Caco-2 (cell line): ENCODE results near the gene ADH1C. TPM values are rescaled to one million over a fixed set of nuclear protein-coding genes. Genes with fewer than 3 reads are reported as not detected.
"Not testable (repeated sequence)": the region's sequence is repeated elsewhere in the genome, so short reads cannot be mapped to it uniquely, and the experiment has no call there.

Experiments
- BruUV-seq: library from RNA; stranded (reverse); fragments of 400-500 nt; replicated peaks from 2 replicates; lab custom pipeline; 2021; lab: Mats Ljungman, UMichigan
- CTCF ChIA-PET: fragments of 300-600 bp; sonication (Branson Sonifier 250); formaldehyde crosslinking; loops from one replicate; lab custom pipeline; 2022; ENCODE audit warnings: antibody characterized with exemption; lab: Charles Lee
- POLR2A ChIA-PET: fragments of 300-600 bp; sonication (Branson Sonifier 250); formaldehyde crosslinking; loops from one replicate; lab custom pipeline; 2022; ENCODE audit warnings: antibody characterized with exemption; lab: Charles Lee
- DNase-seq, 2 experiments: peaks; one replicate each; pipeline versions ENCODE4 v3.0.0 to v3.0.0-alpha.2; 2020 to 2022
- H3K27me3 ChIP-seq: replicated peaks from 2 replicates; pipeline ENCODE4 v1.6.0; 2011; ENCODE audit warnings: low read length; ENCODE audit not compliant: control insufficient read depth, insufficient read depth
- H3K36me3 ChIP-seq: 2 replicates; pipeline ENCODE4 v1.5.1; 2011; ENCODE audit warnings: low read length; ENCODE audit not compliant: control insufficient read depth, insufficient read depth
- H3K4me1 ChIP-seq: fragments of 250-450 bp; sonication (Bioruptor Pico); 2 replicates; pipeline ENCODE4 v1.5.1; 2020; ENCODE audit warnings: mild to moderate bottlenecking
- H3K4me3 ChIP-seq: 2 replicates; pipeline ENCODE4 v1.5.1; 2011; ENCODE audit warnings: low read depth, mild to moderate bottlenecking, control low read depth, low read length
- H3K9me3 ChIP-seq: fragments of 250-450 bp; sonication (Bioruptor Pico); 2 replicates; pipeline ENCODE4 v1.5.1; 2020; ENCODE audit warnings: mild to moderate bottlenecking, moderate library complexity
- H3K27ac Mint-ChIP-seq: one replicate; pipeline ENCODE4 v1.8.0; 2022; ENCODE audit warnings: mixed read lengths; ENCODE audit not compliant: unreplicated experiment
- H3K27me3 Mint-ChIP-seq: one replicate; pipeline ENCODE4 v1.8.0; 2022; ENCODE audit warnings: mixed read lengths; ENCODE audit not compliant: insufficient read depth, unreplicated experiment
- H3K36me3 Mint-ChIP-seq: one replicate; pipeline ENCODE4 v1.8.0; 2022; ENCODE audit warnings: mild to moderate bottlenecking, mixed read lengths; ENCODE audit not compliant: insufficient read depth, unreplicated experiment
- H3K4me1 Mint-ChIP-seq: one replicate; pipeline ENCODE4 v1.8.0; 2022; ENCODE audit warnings: low read depth, mixed read lengths; ENCODE audit not compliant: unreplicated experiment
- H3K4me3 Mint-ChIP-seq: one replicate; pipeline ENCODE4 v1.8.0; 2022; ENCODE audit warnings: mild to moderate bottlenecking, moderate library complexity, mixed read lengths; ENCODE audit not compliant: unreplicated experiment
- H3K9me3 Mint-ChIP-seq: one replicate; pipeline ENCODE4 v1.8.0; 2022; ENCODE audit warnings: mixed read lengths; ENCODE audit not compliant: unreplicated experiment
- intact Hi-C: fragments of 100-400 bp; cut with micrococcal nuclease; formaldehyde crosslinking; loops from one replicate; pipeline ENCODE4 v1.10.0; 2022; ENCODE audit not compliant: unreplicated experiment
- total RNA-seq: library from RNA; stranded (reverse); gene quantifications from 2 replicates; pipeline ENCODE4 v1.2.3, GENCODE V29; 2022
- TF ChIP-seq, protein P1 (sequence below), 2 experiments: fragments of 200-600 bp in 1 of 2; IDR thresholded peaks; 1 replicate in 1 of 2; 2 replicates in 1 of 2; pipeline versions ENCODE4 v1.5.1 to v1.8.0; 2011 to 2022; ENCODE audit warnings: antibody characterized with exemption in 1 of 2, control low read depth in 1 of 2, inconsistent platforms in 1 of 2, low read depth in 1 of 2, low read length in 1 of 2, mild to moderate bottlenecking in 1 of 2, moderate library complexity in 1 of 2; ENCODE audit not compliant: insufficient read depth in 1 of 2, severe bottlenecking in 1 of 2, unreplicated experiment in 1 of 2

The ADH1C gene
- total RNA-seq, 1 experiment from 2014 or later = 0.23 TPM

DNA sequence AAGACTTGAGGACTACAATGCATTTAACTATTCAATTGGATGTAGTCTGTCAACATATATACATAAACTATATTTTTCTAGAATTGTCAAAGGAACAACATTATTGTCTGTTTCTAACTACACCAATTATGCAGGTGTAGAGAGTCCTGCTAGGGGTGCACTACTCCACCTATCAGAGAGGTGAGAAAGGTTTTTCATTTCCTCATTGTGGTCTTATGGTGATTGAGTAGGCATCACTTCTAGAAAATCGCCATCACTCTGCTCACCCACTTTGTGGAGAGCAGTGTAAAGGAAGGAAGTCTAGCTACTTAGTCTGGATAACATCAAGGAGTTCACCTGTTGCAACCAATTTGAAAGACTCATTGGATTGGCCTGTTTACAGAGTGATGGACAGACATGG is 4.4 kb upstream of the ADH1C start:
- ChIA-PET CTCF (no interaction called here), POLR2A (no interaction called here)
- Mint-ChIP-seq H3K4me3 (no peak overlapping the region), H3K27me3 (no peaks in the 10 kb centered on the region), H3K9me3 (peaks cover 10% of the 10 kb centered on the region), H3K27ac (no peak overlapping the region), H3K4me1 (no peaks in the 10 kb centered on the region), H3K36me3 (no peaks in the 10 kb centered on the region)
- H3K27me3 ChIP-seq = no peaks in the 10 kb centered on the region
- H3K4me1 ChIP-seq = no peaks in the 10 kb centered on the region
- no peaks in the 10 kb centered on the region for H3K36me3 ChIP-seq
- DNase-seq = no peak
- H3K9me3 ChIP-seq = no peaks in the 10 kb centered on the region; the same call in 1 of the 2 replicates
- no TSS peak for BruUV-seq
- H3K4me3 ChIP-seq = no peak overlapping the region
- TF ChIP-seq, protein P1, sequence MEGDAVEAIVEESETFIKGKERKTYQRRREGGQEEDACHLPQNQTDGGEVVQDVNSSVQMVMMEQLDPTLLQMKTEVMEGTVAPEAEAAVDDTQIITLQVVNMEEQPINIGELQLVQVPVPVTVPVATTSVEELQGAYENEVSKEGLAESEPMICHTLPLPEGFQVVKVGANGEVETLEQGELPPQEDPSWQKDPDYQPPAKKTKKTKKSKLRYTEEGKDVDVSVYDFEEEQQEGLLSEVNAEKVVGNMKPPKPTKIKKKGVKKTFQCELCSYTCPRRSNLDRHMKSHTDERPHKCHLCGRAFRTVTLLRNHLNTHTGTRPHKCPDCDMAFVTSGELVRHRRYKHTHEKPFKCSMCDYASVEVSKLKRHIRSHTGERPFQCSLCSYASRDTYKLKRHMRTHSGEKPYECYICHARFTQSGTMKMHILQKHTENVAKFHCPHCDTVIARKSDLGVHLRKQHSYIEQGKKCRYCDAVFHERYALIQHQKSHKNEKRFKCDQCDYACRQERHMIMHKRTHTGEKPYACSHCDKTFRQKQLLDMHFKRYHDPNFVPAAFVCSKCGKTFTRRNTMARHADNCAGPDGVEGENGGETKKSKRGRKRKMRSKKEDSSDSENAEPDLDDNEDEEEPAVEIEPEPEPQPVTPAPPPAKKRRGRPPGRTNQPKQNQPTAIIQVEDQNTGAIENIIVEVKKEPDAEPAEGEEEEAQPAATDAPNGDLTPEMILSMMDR (IDR thresholded peaks at IDR 0.05; ENCODE audit: insufficient read depth in 1 of 2, low read depth in 1 of 2, low read length in 1 of 2, severe bottlenecking in 1 of 2, unreplicated experiment in 1 of 2) = no peak
- intact Hi-C loops = no loop called here

DNA sequence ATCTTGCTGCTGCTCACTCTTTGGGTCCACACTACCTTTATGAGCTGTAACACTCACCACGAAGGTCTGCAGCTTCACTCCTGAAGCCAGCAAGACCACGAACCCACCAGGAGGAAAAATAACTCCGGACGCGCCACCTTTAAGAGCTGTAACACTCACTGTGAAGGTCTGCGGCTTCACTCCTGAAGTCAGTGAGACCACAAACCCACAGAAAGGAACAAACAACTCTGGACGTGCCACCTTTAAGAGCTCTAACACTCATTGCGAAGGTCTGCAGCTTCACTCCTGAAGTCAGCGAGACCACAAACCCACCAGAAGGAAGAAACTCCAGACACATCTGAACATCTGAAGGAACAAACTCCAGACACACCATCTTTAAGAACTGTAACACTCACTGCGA is 3.6 kb upstream of the ADH1C start:
- H3K36me3 ChIP-seq, H3K9me3 Mint-ChIP-seq, BruUV-seq, H3K36me3 Mint-ChIP-seq, H3K4me3 Mint-ChIP-seq, H3K4me1 Mint-ChIP-seq, H3K27me3 ChIP-seq, H3K4me3 ChIP-seq, H3K27me3 Mint-ChIP-seq, DNase-seq, H3K4me1 ChIP-seq, H3K27ac Mint-ChIP-seq, H3K9me3 ChIP-seq, POLR2A ChIA-PET, intact Hi-C loops: not testable (repeated sequence)
- CTCF ChIA-PET = interaction anchor here (0.5 kb wide), 1 partner anchor 301 kb away, joined by 4 read pairs; no protein-coding TSS in a partner anchor

DNA sequence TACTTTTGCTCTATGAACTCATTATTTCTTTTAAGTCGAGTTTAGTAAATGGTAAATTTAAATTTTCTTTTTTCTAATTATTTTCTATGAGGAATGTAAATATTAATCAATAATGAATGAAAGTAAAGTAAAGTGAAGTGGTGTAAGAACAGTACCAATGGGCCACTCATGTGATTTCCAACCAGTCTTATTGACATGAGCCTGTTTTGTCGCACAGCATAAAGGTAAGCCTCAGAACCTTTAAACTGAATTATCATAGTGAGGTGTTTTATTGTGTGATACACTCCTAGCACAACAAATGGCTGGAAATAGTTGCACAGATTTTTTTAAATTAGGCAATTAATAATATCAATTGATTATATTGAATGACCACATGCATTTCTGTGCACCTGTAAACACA is 1.1 kb downstream of the ADH1C start:
- Histone ChIP-seq H3K4me3 (no peak overlapping the region), H3K27me3 (no peaks in the 10 kb centered on the region), H3K36me3 (no peaks in the 10 kb centered on the region), H3K4me1 (no peaks in the 10 kb centered on the region), H3K9me3 (no peaks in the 10 kb centered on the region)
- POLR2A ChIA-PET = no interaction called here
- intact Hi-C loops = no loop called here
- DNase-seq = no peak
- Mint-ChIP-seq H3K27me3 (no peaks in the 10 kb centered on the region), H3K27ac (no peak overlapping the region), H3K4me3 (no peak overlapping the region), H3K9me3 (peaks cover 10% of the 10 kb centered on the region), H3K4me1 (no peaks in the 10 kb centered on the region), H3K36me3 (no peaks in the 10 kb centered on the region)
- BruUV-seq = no TSS peak
- TF ChIP-seq, protein P1 (IDR thresholded peaks at IDR 0.05; ENCODE audit: insufficient read depth in 1 of 2, low read depth in 1 of 2, low read length in 1 of 2, severe bottlenecking in 1 of 2, unreplicated experiment in 1 of 2) = no peak
- CTCF ChIA-PET = no interaction called here

DNA sequence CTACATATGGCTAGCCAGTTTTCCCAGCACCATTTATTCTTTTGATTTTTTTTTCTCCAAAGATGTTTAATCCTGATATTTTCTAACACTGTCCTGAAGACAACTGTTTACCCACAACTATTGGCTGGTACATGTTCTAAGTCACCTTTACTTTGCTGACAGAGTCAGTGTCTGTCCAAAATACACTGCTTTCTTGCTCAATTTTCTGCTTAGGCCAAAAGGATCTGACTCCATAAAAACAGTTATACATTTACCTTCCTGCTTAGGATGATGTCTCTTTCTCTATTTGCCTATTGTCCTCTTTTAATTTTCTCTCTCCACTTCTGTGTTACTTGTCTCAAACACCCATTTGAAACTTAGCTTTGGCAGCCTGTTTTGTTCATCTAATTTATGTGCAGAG is 3.2 kb downstream of the ADH1C start:
- no peak overlapping the region for H3K4me3 Mint-ChIP-seq
- no peak for DNase-seq
- peaks cover 7% of the 10 kb centered on the region for H3K9me3 Mint-ChIP-seq
- H3K36me3 Mint-ChIP-seq = no peaks in the 10 kb centered on the region
- CTCF ChIA-PET = no interaction called here
- intact Hi-C loops = no loop called here
- no peaks in the 10 kb centered on the region for H3K27me3 Mint-ChIP-seq
- BruUV-seq = no TSS peak
- no peaks in the 10 kb centered on the region for H3K9me3 ChIP-seq
- H3K4me1 Mint-ChIP-seq = no peaks in the 10 kb centered on the region
- TF ChIP-seq, protein P1 (IDR thresholded peaks at IDR 0.05; ENCODE audit: insufficient read depth in 1 of 2, low read depth in 1 of 2, low read length in 1 of 2, severe bottlenecking in 1 of 2, unreplicated experiment in 1 of 2) = no peak
- H3K27ac Mint-ChIP-seq = no peak overlapping the region
- POLR2A ChIA-PET = no interaction called here
- H3K4me1 ChIP-seq = no peaks in the 10 kb centered on the region
- no peaks in the 10 kb centered on the region for H3K27me3 ChIP-seq
- H3K4me3 ChIP-seq = no peak overlapping the region
- no peaks in the 10 kb centered on the region for H3K36me3 ChIP-seq

DNA sequence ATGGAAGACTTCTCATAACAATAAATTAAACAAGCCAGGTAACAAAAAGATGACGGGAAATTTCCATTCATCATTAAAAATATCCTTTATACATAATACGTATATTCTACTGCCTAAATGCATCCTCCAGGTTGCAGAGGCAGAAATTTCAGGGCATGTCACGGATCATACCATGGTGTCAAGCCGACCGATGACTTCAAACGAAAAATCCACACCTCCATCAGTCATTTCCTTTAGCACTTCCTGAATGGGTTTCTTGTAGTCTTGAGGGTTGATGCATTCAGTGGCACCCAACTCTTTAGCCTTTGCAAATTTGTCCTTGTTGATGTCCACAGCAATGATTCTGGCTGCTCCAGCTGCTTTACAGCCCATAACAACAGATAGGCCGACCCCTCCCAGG is 9.9 kb downstream of the ADH1C start:
- H3K4me1 ChIP-seq, POLR2A ChIA-PET, H3K4me3 ChIP-seq, H3K27ac Mint-ChIP-seq, H3K4me3 Mint-ChIP-seq, intact Hi-C loops, H3K27me3 ChIP-seq, H3K9me3 Mint-ChIP-seq, CTCF ChIA-PET, H3K27me3 Mint-ChIP-seq, H3K4me1 Mint-ChIP-seq, BruUV-seq, H3K36me3 Mint-ChIP-seq, H3K36me3 ChIP-seq, DNase-seq, H3K9me3 ChIP-seq: not testable (repeated sequence)
